IMR-90 (cell line): Measurements from ENCODE around the gene SCYL3. TPM values are rescaled to one million over a fixed set of nuclear protein-coding genes. Genes with fewer than 3 reads are reported as not detected.

Source experiments
- ATAC-seq: fragments of 200-7000 bp; cut with Tn5 transposase; 2 replicates; pipeline ENCODE4 v1.9.1; 2020; ENCODE audit warnings: low read depth, mild to moderate bottlenecking, moderate library complexity
- BruUV-seq: library from RNA; stranded (reverse); fragments of 400-500 nt; replicated peaks from 2 replicates; lab custom pipeline; 2021; lab: Mats Ljungman, UMichigan
- CTCF ChIA-PET: fragments of 300-600 bp; formaldehyde crosslinking; extraction: SDS; loops from one replicate; lab custom pipeline; 2021; ENCODE audit warnings: antibody characterized with exemption; lab: Yijun Ruan, JAX
- POLR2A ChIA-PET: fragments of 300-600 bp; sonication (Branson Sonifier 250); formaldehyde crosslinking; loops from one replicate; lab custom pipeline; 2022; ENCODE audit warnings: antibody characterized with exemption; ENCODE audit not compliant: unreplicated experiment; lab: Charles Lee
- DNase-seq: peaks from one replicate; pipeline ENCODE4 v3.0.0; 2013
- H2AFZ ChIP-seq: replicated peaks from 2 replicates; pipeline ENCODE3; 2013; ENCODE audit warnings: low read length, mild to moderate bottlenecking; ENCODE audit not compliant: poor library complexity
- H2AK5ac ChIP-seq: 2 replicates; pipeline ENCODE4 v1.6.1; 2013; ENCODE audit warnings: low read depth, low read length, inconsistent platforms
- H2AK9ac ChIP-seq: replicated peaks from 2 replicates; pipeline ENCODE3; 2013; ENCODE audit warnings: mild to moderate bottlenecking, low read depth, low read length, moderate library complexity; ENCODE audit not compliant: poor library complexity
- H2BK120ac ChIP-seq: 2 replicates; pipeline ENCODE4 v1.6.1; 2013; ENCODE audit warnings: low read depth, low read length, inconsistent platforms
- H2BK15ac ChIP-seq: 3 replicates; pipeline ENCODE4 v1.6.1; 2013; ENCODE audit warnings: low read depth, low read length, inconsistent platforms
- H2BK20ac ChIP-seq: 2 replicates; pipeline ENCODE4 v1.6.1; 2013; ENCODE audit warnings: low read depth, mild to moderate bottlenecking, inconsistent platforms, low read length, moderate library complexity
- H2BK5ac ChIP-seq: 2 replicates; pipeline ENCODE4 v1.6.1; 2013; ENCODE audit warnings: mild to moderate bottlenecking, low read depth, low read length, inconsistent platforms; ENCODE audit not compliant: poor library complexity, severe bottlenecking
- H3K14ac ChIP-seq: replicated peaks from 2 replicates; pipeline ENCODE4 v1.6.1; 2013; ENCODE audit warnings: low read depth, low read length, inconsistent platforms
- H3K18ac ChIP-seq: 2 replicates; pipeline ENCODE4 v1.6.1; 2013; ENCODE audit warnings: low read depth, low read length, control low read depth
- H3K23ac ChIP-seq: 2 replicates; pipeline ENCODE4 v1.6.1; 2013; ENCODE audit warnings: low read depth, low read length, inconsistent platforms
- H3K27ac ChIP-seq: 2 replicates; pipeline ENCODE4 v1.5.1; 2013; ENCODE audit warnings: mild to moderate bottlenecking, control low read depth, low read length; ENCODE audit not compliant: insufficient read depth
- H3K27me3 ChIP-seq: 2 replicates; pipeline ENCODE4 v1.6.1; 2013; ENCODE audit warnings: low read length; ENCODE audit not compliant: control insufficient read depth, insufficient read depth
- H3K36me3 ChIP-seq: 2 replicates; pipeline ENCODE4 v1.6.1; 2013; ENCODE audit warnings: low read length, mixed read lengths; ENCODE audit not compliant: control insufficient read depth, insufficient read depth
- H3K4ac ChIP-seq: 2 replicates; pipeline ENCODE4 v1.6.1; 2013; ENCODE audit warnings: low read depth, low read length, inconsistent platforms
- H3K4me1 ChIP-seq: 2 replicates; pipeline ENCODE4 v1.6.1; 2013; ENCODE audit warnings: low read length, mixed read lengths; ENCODE audit not compliant: control insufficient read depth, insufficient read depth
- H3K4me2 ChIP-seq: 2 replicates; pipeline ENCODE4 v1.6.1; 2013; ENCODE audit warnings: low read depth, mild to moderate bottlenecking, control low read depth, low read length, moderate library complexity
- H3K4me3 ChIP-seq: 2 replicates; pipeline ENCODE4 v1.5.1; 2013; ENCODE audit warnings: low read depth, mild to moderate bottlenecking, control low read depth, low read length, moderate library complexity; ENCODE audit not compliant: insufficient read depth
- H3K56ac ChIP-seq: 2 replicates; pipeline ENCODE4 v1.6.1; 2013; ENCODE audit warnings: low read length, inconsistent platforms; ENCODE audit not compliant: insufficient read depth; ENCODE audit errors: extremely low read depth
- H3K79me1 ChIP-seq, 2 experiments: 2 replicates each; pipeline ENCODE4 v1.6.1; 2013; ENCODE audit warnings: low read length in 2 of 2, inconsistent platforms in 1 of 2, low read depth in 1 of 2
- H3K9ac ChIP-seq: 2 replicates; pipeline ENCODE4 v1.6.1; 2013; ENCODE audit warnings: low read depth, low read length, control low read depth
- H3K9me1 ChIP-seq: 2 replicates; pipeline ENCODE4 v1.6.1; 2013; ENCODE audit warnings: low read length, inconsistent platforms; ENCODE audit not compliant: insufficient read depth
- H3K9me3 ChIP-seq: 2 replicates; pipeline ENCODE4 v1.6.1; 2013; ENCODE audit warnings: low read length; ENCODE audit not compliant: control insufficient read depth, insufficient read depth
- H4K20me1 ChIP-seq: 2 replicates; pipeline ENCODE4 v1.6.1; 2013; ENCODE audit warnings: low read length, inconsistent platforms; ENCODE audit not compliant: insufficient read depth
- H4K5ac ChIP-seq: 2 replicates; pipeline ENCODE4 v1.6.1; 2013; ENCODE audit warnings: mild to moderate bottlenecking, low read depth, low read length, control low read depth
- H4K8ac ChIP-seq, 2 experiments: 2 replicates each; pipeline ENCODE4 v1.6.1; 2013; ENCODE audit warnings: low read depth in 2 of 2, low read length in 2 of 2, control low read depth in 1 of 2, inconsistent platforms in 1 of 2
- H4K91ac ChIP-seq: 2 replicates; pipeline ENCODE4 v1.6.1; 2013; ENCODE audit warnings: low read depth, low read length, inconsistent platforms; ENCODE audit not compliant: insufficient read depth
- BHLHE40 ChIP-seq: fragments of 150-350 bp; IDR thresholded peaks from 2 replicates; pipeline ENCODE4 v1.6.1; 2016; ENCODE audit warnings: mild to moderate bottlenecking, low read depth, low read length
- CEBPB ChIP-seq: IDR thresholded peaks from 2 replicates; pipeline ENCODE4 v1.6.1; 2012; ENCODE audit warnings: low read depth, low read length, improper control_type of control experiment
- CHD1 ChIP-seq: IDR thresholded peaks from 2 replicates; pipeline ENCODE4 v1.6.1; 2012; ENCODE audit warnings: low read depth, low read length, improper control_type of control experiment
- ELK1 ChIP-seq: fragments of 150-350 bp; IDR thresholded peaks from 2 replicates; pipeline ENCODE4 v1.6.1; 2016; ENCODE audit warnings: low read depth, mild to moderate bottlenecking, low read length, moderate library complexity, borderline replicate concordance
- FOS ChIP-seq: fragments of 150-350 bp; IDR thresholded peaks from 2 replicates; pipeline ENCODE4 v1.6.1; 2016; ENCODE audit warnings: low read depth, low read length
- MAFK ChIP-seq: IDR thresholded peaks from 2 replicates; pipeline ENCODE4 v1.6.1; 2012; ENCODE audit warnings: low read depth, low read length, improper control_type of control experiment
- NFE2L2 ChIP-seq: fragments of 150-350 bp; IDR thresholded peaks from 2 replicates; pipeline ENCODE4 v1.6.1; 2016; ENCODE audit warnings: low read depth, mild to moderate bottlenecking, low read length
- POLR2A ChIP-seq: IDR thresholded peaks from 2 replicates; pipeline ENCODE4 v1.6.1; 2012; ENCODE audit warnings: mild to moderate bottlenecking, low read depth, low read length
- RAD21 ChIP-seq: IDR thresholded peaks from 2 replicates; pipeline ENCODE4 v1.6.1; 2012; ENCODE audit warnings: low read length, improper control_type of control experiment
- RCOR1 ChIP-seq: IDR thresholded peaks from 2 replicates; pipeline ENCODE4 v1.6.1; 2012; ENCODE audit warnings: mild to moderate bottlenecking, low read length, improper control_type of control experiment; ENCODE audit not compliant: insufficient replicate concordance
- SMC3 ChIP-seq: fragments of 150-350 bp; IDR thresholded peaks from 2 replicates; pipeline ENCODE4 v1.6.1; 2016; ENCODE audit warnings: low read depth, mild to moderate bottlenecking, antibody characterized with exemption, low read length, moderate library complexity
- WGBS, 2 experiments: methylation state at CpG; one replicate each; pipeline versions ENCODE4 v1.1.5 to v1.1.7; 2013; ENCODE audit warnings: missing lambda C conversion rate in 2 of 2; ENCODE audit not compliant: insufficient read length in 1 of 2; ENCODE audit errors: extremely low coverage in 2 of 2; 5-methylcytosine and 5-hydroxymethylcytosine counted together
- dilution Hi-C: fragments of 300-500 bp; cut with HindIII; formaldehyde crosslinking; loops from one replicate; pipeline ENCODE4 v1.14.3; 2018; ENCODE audit warnings: low sequenced_read_pairs; ENCODE audit not compliant: unreplicated experiment
- in situ Hi-C: fragments of 300-500 bp; cut with MboI; formaldehyde crosslinking; loops from 3 replicates; pipeline ENCODE4 v1.14.3; 2019; ENCODE audit warnings: low sequenced_read_pairs, inconsistent platforms, mixed read lengths
- intact Hi-C: fragments of 100-400 bp; cut with micrococcal nuclease; formaldehyde crosslinking; loops from 2 replicates; pipeline ENCODE4 v1.10.0; 2022
- polyA plus RNA-seq, 3 experiments: library from polyadenylated mRNA; depleted of rRNA; stranded (reverse); fragments of >200 nt; gene quantifications; 2 replicates each; pipeline ENCODE4 v1.2.3, GENCODE V29; 2012; ENCODE audit warnings: low replicate concordance in 1 of 3
- total RNA-seq: library from RNA; depleted of rRNA; stranded (reverse); fragments of >200 nt; gene quantifications from 2 replicates; pipeline ENCODE4 v1.2.3, GENCODE V29; 2012
- TF ChIP-seq, protein P1 (sequence below): fragments of 150-350 bp; IDR thresholded peaks from 2 replicates; pipeline ENCODE4 v1.6.1; 2017; ENCODE audit warnings: mild to moderate bottlenecking, antibody characterized with exemption, low read length, low read depth

SCYL3 gene
- total and polyA plus RNA-seq, 2 of the 4 experiments (the other 2 are of a cell fraction), result 3.9 to 8.4 TPM

- Histone ChIP-seq H3K4ac (no peak overlapping the region), H3K9me3 (no peaks in the 10 kb centered on the region), H2BK15ac (no peak overlapping the region), H3K79me1 (no peaks in the 10 kb centered on the region), H4K8ac (no peak overlapping the region), H2AFZ (no peak overlapping the region), H3K27ac (no peak overlapping the region), H3K9me1 (no peaks in the 10 kb centered on the region), H3K18ac (no peak overlapping the region), H4K5ac (no peak overlapping the region), H3K14ac (no peak overlapping the region), H3K4me3 (no peak overlapping the region), H2BK20ac (no peak overlapping the region), H3K9ac (no peak overlapping the region), H3K4me2 (no peak overlapping the region), H2BK5ac (no peak overlapping the region), H2AK9ac (no peak overlapping the region), H4K91ac (no peak overlapping the region), H3K27me3 (no peaks in the 10 kb centered on the region), H3K4me1 (no peaks in the 10 kb centered on the region), H3K23ac (no peak overlapping the region), H2AK5ac (no peak overlapping the region), H2BK120ac (no peak overlapping the region), H3K56ac (no peak overlapping the region), H3K36me3 (no peaks in the 10 kb centered on the region), H4K20me1 (no peaks in the 10 kb centered on the region)
- TF ChIP-seq MAFK, result no peak
- no peak for TF ChIP-seq FOS
- no peak for TF ChIP-seq SMC3
- TF ChIP-seq ELK1, result no peak
- TF ChIP-seq RAD21, result no peak
- no peak for TF ChIP-seq RCOR1
- no peak for TF ChIP-seq POLR2A
- TF ChIP-seq NFE2L2, result no peak
- TF ChIP-seq, protein P1, sequence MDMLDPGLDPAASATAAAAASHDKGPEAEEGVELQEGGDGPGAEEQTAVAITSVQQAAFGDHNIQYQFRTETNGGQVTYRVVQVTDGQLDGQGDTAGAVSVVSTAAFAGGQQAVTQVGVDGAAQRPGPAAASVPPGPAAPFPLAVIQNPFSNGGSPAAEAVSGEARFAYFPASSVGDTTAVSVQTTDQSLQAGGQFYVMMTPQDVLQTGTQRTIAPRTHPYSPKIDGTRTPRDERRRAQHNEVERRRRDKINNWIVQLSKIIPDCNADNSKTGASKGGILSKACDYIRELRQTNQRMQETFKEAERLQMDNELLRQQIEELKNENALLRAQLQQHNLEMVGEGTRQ, result no peak
- TF ChIP-seq BHLHE40, result no peak
- TF ChIP-seq CEBPB, result no peak
- no peak for TF ChIP-seq CHD1
- dilution Hi-C loops, result no loop called here
- WGBS, 2 experiments, result no CpG with 5 or more reads among the region's 1 CpG
- DNase-seq, result no peak
- BruUV-seq, result no TSS peak
- ChIA-PET CTCF (no interaction called here), POLR2A (no interaction called here)
- ATAC-seq, result no peak
- intact Hi-C loops, result loop anchor here (10.0 kb wide), 1 partner anchor 1212 kb away; no protein-coding TSS in a partner anchor
- in situ Hi-C loops, result no loop called here
These were observed 77.1 kb downstream of the SCYL3 start for GRCh38 chr1:169816617-169817016.
